Midbrain (tissue), 1 donor: Measurements from ENCODE around the gene PIK3CD.
"Not testable (repeated sequence)": the region's sequence is repeated elsewhere in the genome, so short reads cannot be mapped to it uniquely, and the experiment has no call there.

Experiments used
- DNase-seq: peaks from one replicate; lab custom pipeline; 2025; lab: John Stamatoyannopoulos, UW

The PIK3CD gene

DNA sequence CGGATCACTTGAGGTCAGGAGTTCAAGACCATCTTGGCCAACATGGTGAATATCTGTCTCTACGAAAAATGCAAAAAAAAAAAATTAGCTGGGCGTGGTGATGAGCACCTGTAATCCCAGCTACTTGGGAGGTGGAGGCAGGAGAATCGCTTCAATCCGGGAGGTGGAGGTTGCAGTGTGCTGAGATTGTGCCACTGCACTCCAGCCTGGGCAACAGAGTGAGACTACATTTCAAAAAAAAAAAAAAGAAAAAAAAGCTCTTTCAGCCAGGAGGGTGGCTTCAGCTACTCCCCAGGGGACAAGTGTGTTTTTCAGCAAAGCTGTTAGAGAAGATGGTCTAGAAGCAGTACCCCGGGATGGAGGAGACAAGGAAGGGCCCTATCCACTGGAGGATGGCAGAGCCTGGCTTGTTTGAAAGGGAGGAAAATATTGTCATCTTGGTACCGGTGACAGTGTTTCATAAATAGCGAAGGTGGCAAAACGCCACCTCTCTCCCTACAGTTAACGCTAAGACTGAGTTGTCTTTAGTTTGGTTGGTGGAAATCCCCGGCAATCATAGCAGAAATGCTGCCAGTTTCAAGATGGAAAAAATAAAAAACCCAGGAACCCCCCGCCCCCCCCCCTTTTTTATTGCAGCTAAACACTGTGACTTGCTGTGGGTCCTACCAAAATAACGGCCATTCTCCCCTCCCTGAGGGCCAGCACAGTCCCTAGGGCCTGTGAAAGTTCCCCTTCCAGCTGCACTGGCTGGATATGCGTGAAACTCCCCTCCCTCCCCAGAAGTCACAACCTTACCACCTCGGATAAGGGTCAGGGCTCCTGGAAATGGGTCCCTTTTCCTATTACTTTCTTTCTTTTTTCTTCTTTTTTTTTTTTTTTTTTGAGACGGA lies 3.5 kb downstream of the PIK3CD start:
- no peak for DNase-seq

DNA sequence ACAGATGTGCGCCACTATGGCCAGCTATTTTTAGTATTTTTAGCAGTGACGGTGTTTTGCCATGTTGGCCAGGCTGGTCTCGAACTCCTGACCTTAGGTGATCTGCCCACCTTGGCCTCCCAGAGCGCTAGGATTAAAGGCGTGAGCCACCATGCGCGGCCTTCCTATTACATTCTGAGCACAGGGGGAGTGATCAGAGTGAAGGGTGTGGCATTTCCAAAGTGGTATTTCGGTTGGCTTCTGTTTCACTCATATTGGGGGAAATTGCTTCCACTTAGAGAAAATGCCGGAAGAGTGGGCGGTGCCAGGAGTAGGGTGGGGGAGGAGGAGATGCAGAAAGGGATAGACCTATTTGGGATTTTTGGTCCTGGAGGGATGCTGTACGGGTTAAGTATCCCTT lies 4.3 kb downstream of the PIK3CD start:
- no peak for DNase-seq

DNA sequence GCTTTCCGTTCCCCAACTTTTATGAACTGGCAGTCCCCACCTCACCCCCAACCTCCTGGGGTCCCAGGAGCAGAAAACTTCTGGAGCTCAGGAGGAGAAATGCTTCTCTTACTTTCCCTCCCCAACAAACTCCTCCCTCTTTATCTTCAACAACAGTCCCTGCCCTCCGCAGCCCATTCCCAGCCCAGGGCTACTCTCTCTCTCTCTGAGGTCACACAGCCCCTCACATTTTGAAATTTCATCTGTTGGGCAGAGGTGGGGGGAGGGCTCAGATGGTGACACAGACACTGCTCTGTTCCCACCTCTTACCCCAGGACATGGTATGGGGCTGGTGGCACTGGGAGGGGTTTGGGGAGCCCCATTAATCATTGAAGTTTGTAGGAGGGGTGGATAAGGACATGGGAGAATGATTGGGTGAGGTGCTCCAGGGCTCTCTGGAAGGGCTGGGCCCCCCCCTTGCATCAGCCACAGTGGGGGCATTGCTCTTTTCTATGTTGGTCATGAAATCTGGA lies 6.0 kb downstream of the PIK3CD start:
- DNase-seq, result no peak

DNA sequence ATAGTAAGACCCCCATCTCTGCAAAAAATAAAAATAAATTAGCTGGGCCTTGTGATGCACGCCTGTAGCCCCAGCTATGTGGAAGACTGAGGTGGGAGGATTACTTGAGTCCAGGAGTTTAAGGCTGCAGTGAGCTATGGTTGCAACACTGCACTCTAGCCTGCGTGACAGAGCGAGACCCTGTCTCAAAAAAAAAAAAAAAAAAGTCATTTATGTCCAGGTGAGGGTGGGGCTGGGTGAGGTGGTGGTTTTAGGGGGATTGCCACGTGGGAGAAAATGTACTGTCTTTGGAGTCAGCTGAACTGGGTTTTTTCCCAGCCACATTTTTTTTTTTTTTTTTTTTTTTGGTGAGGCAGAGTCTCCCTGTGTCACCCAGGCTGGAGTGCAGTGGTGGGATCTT lies 6.7 kb downstream of the PIK3CD start:
- no peak for DNase-seq

DNA sequence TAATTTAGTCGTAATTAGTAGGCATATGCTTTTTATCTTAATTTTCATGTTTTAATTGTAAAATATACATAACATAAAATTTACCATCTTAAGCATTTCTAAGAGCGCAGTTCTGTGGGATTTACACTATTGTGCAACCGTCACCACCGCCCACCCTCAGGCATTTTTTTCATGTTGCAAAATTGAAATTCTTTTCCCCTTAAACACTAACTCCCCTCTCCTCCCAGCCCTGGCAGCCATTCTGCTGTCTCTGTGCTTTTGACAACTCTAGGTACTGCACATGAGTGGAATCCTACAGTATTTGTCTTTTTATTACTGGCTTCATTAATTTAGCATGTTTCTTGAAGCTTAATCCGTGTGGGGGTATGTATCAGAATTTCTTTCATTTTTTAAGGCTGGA lies 7.8 kb downstream of the PIK3CD start:
- no peak for DNase-seq

DNA sequence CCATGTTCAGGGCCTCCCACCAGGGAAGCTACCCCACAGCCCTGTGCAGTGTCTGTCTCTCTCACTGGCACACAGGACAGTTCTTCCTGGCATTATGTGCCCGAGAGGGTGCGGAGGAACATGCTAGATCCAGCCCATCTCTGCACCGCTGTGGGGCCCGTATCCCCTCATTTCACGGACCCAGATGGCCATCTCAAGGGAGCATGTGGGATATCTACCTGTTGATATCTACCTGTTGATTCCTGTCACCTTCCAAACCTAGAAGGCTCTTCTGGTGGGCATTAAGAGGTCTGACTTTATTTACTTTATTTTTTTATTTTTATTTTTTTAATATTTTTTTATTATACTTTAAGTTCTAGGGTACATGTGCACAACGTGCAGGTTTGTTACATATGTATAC lies 11.7 kb downstream of the PIK3CD start:
- DNase-seq, result no peak

DNA sequence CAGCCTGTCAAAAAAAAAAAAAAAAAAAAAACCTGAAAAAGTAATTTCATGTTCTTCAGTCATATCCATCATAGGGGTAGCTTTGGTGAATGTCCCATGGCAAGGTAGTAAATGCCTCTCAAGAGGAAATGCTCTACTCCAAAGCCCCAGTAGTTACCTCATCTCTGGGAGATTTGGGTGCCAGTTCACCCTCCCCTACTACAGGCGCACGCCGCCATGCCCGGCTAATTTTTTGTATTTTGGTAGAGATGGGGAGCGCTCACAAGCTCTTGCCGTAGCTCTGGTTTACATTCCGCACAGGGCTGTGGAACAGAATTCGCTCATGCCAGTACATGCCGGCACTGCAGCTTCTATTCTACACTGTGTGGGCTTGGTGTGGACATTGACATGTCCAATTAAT lies 13.7 kb downstream of the PIK3CD start:
- no peak for DNase-seq

DNA sequence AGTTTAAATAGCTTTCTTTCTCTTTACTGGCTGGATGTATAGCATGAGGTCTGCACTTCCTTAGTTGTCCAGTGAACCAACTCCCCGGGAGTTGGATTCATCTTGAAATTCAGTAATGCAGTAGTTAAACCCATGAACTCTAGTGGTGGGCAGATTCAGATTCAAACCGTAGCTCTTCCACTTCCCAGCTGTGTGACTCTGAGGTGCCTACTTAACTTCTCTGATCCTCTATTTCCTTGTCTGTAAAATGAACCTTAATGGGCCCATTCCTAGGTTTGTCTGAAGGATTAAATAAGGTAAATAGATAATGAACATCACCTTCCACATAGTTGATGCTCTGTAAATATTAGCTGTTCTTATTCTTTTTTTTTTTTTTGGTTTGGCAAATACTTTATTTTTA lies 16.5 kb downstream of the PIK3CD start:
- no peak for DNase-seq

DNA sequence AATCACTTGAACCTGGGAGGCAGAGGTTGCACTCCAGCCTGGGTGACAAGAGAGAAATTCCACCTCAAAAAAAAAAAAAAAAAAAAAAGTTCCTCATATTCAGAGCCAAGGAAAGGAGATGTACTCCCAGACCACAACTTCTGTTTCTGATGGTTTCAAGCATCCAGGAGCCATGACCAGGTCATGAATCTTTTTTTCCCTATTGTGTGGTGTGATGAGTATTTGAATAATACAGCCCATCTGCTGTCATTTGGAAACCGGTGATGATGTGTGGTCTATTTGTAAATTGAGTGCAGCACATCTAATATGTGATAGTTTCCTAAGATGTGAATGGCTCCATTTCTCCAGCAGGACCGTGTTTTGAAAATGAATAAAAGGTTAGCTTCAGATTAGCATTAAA lies 18.6 kb downstream of the PIK3CD start:
- DNase-seq, result no peak

DNA sequence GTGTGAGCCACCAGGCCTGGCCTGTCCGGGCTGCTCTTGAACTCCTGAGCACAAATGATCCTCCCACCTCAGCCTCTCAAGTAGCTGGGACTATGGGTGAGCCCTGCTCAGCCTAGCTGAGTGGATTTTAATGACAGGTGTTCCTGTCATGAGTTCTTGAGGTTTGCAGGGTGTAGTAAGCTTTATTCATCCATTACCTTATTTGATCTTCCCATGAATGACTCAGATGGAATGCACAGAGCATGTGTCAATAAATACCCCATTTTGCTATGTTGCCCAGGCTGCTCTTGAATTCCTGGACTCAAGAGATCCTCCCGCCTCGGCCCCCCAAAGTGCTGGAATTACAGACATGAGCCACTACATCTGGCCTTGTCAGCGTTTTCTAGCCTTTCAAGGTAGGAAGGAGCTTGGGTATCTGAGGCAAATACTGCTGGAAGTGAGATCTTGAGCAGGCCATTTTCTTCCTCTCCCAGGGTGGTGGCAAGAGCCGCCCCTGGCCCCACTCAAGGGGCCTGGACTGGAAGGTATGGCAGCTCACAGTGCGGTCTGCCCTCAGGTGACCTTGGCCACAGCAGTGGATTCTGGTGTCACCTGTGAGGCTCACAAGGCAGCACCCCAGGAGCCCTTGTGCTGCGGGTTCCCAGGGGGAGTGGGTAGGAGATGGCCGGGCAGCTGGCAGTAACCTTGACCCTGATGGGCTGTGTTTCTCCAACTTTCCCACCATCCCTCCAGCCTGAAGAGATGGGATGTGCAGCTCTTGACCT lies 20.0 kb downstream of the PIK3CD start:
- no peak for DNase-seq

DNA sequence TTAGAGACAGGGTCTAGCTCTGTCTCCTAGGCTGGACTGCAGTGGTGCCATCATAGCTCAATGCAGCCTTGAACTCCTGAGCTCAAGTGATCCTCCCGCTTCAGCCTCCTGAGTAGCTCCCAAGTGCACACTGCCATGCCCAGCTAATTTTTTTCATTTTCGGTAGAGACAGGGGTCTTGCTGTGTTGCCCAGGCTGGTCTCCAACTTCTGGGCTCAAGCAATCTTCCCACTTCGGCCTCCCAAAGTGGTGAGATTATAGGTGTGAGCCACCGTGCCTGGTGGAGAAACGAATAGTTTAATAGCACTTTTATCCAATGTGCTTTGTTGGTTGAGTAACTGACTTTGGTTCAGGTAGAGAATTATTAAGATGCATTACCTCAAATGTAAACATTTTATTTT lies 20.9 kb downstream of the PIK3CD start:
- no peak for DNase-seq

DNA sequence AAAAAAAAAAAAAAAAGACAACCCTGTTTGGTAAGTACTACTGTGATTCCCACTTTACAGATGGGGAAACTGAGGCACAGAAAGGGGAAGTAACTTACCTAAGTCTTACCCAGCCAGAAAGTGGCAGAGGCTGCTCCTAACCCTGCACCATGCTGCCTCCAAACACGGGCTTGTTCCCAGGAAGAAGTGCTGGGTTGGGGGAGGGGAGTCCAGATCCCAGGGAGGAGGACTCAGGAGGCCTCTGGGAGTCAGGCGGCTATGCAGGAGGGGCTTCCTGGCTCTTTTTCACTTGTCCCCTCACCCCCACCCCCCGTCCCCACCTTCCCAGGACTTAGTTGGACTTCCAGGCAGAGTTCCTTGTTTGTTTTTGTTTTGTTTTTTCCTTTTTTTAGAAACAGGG lies 23.9 kb downstream of the PIK3CD start:
- no peak for DNase-seq

DNA sequence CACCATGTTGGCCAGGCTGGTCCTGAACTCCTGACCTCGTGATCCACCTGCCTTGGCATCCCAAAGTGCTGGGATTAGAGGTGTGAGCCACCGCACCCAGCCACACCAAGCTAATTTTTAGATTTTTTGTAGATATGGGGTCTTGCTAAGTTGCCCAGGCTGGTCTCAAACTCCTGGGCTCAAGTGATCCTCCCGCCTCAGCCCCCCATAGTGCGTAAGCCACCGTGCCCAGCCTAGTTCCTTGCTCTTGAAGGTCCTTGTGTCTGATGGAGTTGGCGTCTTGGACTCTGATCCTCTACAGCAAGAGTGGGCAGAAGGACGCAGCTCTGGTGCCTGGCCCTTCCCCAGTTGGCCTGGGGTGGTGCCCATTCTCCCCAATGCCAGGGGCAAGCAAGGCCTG lies 24.6 kb downstream of the PIK3CD start:
- not testable (repeated sequence) for DNase-seq

DNA sequence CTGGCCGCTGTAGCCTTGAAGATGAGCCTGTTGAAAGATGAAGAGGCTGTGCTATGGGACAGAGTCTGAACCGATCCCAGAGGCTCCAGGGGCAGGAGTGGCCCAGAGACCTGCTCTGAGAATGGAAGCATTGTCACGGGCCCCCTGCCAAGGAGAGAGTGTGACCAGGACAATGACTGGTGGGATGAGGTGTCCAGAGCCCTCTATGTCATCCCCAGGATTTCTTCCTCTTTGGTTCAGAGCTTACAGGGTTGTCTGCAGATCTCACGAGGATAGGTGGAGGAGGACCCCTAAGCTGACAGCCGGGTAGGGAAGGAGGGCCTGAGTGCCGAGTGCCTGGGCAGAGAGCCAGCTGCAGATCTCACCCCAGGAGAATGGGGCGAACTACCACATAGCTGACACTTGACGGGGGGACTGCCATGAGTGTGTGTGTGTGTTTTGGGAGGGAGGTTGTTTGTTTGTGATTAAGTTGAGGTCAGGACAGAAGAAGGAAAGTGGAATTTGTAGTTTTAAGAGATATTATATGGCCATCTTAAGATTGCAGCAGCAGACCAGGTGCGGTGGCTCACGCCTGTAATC lies 25.4 kb downstream of the PIK3CD start:
- DNase-seq, result no peak

DNA sequence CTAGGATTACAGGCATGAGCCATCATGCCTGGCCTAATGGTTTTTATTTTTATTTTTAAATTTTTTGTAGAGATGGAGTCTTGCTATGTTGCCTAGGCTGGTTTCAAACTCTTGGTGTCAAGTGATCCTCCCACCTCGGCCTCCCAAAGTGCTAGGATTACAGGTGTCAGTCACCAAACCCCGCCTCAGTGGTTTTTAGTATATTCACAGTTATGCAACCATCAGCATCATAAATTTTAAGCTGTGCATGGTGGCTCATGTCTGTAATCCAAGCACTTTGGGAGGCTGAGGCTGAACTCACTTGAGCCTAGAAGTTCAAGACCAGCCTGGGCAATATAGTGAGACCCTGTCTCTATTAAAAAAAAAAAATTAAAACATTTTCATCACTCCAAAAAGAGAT lies 28.6 kb downstream of the PIK3CD start:
- DNase-seq, result no peak

DNA sequence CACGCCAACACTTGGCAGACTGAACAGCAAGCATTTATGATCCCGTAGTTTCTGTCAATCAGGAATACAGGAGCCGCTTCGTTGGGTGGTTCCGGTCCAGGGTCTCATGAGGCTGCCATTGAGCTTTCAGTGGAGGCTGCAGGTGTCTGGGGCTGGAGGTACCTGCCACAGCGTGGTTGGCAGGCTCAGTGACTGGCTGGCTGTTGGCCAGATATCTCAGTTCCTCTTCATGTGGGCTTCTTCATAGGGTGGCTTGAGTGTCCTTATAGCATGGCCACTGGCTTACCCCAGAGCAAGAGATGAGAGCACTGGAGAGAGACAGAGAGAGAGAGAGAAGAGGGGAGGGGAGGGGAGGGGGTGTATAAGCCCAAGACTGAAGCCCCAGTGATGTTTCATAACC lies 29.3 kb downstream of the PIK3CD start:
- no peak for DNase-seq

DNA sequence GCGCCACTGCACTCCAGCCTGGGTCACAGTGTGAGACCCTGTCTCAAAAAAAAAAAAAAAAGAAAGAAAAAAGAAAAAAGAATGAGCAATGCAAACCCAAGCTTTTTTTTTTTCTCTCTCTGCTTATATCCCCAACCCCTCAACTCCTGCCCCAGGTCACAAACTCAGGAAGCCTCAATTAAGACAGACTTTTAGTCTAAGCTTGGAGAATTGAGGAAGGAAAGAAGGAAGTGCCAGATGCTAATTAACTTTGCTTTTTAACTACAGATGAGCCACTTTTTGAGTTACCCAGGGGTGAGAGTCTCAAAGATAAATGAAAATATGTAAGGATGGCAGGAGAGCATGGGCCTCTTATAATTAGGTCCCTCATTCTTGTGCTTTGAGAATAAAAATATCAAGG lies 33.3 kb downstream of the PIK3CD start:
- DNase-seq, result no peak

DNA sequence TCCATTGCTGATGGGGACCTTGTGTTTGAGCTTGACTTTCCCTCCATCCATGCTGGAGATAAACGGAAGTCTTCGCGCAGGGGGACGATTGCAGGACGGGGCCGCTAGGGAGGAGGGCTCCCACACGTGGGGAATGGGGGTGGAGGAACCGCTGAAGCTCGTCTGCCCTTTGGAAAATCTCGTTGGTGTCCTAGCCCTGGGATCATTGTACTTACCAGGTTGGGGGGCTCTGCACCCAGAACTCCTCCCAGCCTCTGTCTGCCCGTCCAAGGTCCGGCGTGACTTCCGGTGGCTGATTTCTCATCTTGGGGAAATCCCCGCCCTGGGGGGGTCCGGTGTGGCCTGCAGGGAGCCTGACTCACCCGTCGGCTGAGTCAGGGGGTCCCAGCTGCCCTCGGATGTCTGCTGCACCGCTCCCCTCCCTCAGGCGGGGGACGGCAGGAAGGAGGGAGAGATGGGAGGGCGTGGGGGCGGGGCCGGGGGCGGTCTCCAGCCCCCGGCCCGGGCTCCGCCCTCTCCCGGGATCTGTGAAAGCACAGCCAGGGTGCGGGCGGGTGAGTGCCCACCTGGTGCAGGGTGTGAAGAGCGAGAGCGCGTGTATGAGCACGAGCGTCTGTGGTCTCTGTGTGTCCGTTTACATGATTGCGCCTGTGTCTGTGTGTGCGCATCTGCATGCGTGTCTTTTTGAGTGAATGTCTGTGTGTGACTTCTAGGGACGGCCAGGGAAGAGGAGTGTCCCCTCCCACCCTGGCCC lies 35.8 kb downstream of the PIK3CD start:
- DNase-seq, result no peak

DNA sequence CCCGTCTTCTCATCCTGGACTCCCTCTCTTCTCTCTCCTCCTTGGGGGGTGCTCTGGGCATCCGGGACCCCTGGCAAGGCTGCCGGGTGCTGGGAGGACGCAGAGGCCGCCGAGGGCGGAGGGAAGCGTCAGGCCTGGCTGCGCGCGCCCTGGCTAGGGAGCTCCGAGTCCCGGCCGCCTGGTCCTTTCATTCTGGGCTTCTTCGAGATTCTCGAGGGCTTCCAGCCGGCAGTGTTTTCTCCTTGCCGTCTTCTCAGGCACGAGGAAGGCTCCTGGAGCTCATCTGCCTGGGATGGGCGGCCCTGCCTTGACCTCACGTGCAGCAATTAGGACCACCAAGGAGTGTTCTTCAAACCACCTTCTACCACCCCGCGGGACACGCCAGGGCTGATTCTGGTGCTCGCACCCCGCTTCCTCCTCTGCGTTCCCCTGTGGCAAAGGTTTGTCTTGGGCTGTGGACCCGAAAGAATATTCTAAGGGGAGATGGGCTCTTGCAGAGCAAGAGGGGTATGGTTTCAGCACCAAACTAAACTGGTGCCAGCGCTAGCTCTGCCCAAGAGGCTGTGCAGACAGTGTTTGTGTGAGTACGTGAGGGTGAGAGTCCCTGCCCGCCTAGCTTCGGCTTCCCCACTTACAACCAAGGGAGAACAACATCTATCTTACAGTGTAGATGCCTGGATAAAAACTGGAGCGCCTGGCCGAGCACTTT lies 36.5 kb downstream of the PIK3CD start:
- DNase-seq, result no peak

DNA sequence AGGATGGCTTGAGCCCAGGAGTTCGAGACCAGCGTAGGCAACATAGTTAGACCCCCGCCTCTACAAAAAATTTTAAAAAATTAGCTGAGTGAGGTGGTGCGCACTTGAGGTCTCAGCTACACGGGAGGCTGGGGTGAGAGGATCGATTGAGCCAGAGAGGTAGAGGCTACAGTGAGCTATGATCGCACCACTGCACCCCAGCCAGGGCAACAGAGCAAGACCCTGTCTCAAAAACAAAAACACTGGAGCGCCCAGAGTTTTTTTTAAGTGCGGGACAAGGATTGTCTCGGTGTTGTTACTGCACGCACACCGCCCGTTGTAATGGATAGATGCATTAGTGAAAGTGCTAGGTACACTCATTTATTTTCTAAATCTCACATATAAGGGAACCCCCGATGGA lies 37.1 kb downstream of the PIK3CD start:
- no peak for DNase-seq

DNA sequence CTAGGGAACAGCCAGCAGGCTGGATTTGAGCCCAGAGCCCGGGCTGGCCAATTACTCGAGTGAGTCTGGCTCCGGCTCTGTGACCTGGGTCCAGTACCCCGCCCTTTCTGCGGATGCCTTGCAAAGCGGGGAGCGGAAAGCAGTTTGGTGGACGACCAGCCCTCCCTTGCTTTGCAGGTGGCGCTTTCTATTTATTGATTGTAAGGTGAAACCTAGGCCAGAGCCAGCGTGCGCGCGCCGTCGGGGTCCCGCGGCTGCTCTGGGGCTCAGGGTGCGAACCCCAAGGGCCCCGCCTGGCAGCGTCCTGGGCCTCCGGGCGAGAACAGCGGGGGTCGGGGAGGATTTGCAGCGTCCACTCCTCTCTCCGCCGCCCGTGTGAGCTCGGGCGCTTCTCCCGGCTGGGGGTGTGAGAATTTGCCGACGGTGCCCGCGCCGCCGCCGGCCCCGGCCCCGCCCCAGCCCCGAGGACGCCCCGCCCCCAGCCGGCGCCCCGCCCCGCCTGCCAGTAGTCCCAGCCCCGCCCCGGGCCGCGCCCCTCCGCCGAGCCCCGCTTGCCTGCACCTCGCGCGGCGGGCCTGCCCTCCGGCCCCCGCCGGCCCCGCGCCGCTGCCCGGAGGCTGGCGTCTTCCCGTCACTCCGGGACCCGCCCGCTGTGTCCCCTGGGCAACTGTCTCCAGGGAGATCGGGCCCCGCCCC lies 37.6 kb downstream of the PIK3CD start:
- peak; percentile 47 for DNase-seq
